Activated CD4-positive, alpha-beta T cell treated with anti-CD3 and anti-CD28 coated beads, Interleukin-2, amount 50 U/mL, for 4 hours (primary cell): ENCODE measurements around the gene PLEKHB1.

Experiments used
- DNase-seq, 2 experiments: peaks; one replicate each; pipeline ENCODE4 v3.0.0-alpha.2; 2020

Gene PLEKHB1, protein sequence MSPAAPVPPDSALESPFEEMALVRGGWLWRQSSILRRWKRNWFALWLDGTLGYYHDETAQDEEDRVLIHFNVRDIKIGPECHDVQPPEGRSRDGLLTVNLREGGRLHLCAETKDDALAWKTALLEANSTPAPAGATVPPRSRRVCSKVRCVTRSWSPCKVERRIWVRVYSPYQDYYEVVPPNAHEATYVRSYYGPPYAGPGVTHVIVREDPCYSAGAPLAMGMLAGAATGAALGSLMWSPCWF

DNA sequence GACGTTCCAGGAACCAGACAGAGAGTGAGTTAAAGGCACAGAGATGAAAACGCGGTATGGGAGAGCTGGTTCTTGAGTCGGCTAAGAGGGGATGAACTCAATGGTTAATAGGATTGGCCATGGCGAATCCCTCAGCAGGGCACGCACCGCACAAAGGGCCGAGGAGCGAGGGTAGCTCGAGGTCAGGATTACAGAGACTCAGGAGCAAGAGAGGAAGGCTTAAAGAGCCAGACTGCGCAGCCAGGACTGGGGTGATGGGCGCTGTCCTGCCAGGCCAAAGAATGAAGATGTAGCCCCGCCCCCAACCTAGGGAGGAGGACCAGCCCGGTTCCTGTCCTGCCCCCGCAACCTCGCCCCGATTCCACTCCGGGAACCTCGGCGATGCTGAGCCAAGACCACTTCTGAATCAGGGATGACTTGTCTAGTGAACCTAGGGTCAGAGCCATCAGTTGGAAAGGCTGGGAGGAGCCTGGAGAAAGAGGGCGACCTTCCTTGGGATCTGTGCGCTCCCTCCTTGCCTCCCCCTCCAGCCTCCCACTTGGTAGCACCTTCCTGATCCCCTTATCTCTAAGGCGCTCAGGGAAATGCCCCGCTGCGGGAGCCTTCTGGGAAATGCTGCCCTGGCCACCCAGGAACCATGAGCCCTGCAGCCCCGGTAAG lies at the start of gene PLEKHB1:
Gene PLEKHB1, plus strand, starts transcription at position 610 of the 660 bp plus-strand sequence. Its CDS starts 28 bp downstream, at position 638.
- no peak for DNase-seq

DNA sequence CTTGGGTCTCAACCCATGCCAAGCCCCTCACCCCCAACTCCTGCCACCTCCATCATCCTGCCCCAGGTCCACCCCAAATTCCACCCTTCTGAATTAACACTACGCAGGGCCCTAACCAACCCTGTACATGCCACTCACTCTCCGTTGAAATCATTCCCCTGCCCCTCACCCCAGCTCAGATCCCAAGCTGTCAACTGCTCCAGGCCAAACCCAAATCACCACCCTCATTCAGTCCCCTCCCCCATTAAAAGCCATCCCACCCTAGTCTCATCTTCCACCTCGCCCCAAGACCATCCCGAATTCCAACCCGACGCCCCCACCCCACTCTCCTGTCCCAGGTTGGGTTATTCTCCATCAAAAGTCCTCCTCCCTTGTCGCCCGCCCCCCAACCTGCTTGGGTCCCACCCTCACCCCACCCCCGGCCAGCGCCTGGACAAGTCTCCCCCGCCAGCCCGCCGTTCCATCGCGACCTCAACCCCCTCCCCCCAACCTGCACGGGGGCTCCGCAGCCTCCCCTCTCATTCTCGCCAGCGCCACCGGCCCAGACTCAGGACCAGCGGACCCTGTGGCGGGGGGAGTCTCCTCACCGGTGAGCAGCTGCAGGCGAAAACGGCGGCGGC lies 48.9 kb upstream of the PLEKHB1 start:
- DNase-seq, result no peak

DNA sequence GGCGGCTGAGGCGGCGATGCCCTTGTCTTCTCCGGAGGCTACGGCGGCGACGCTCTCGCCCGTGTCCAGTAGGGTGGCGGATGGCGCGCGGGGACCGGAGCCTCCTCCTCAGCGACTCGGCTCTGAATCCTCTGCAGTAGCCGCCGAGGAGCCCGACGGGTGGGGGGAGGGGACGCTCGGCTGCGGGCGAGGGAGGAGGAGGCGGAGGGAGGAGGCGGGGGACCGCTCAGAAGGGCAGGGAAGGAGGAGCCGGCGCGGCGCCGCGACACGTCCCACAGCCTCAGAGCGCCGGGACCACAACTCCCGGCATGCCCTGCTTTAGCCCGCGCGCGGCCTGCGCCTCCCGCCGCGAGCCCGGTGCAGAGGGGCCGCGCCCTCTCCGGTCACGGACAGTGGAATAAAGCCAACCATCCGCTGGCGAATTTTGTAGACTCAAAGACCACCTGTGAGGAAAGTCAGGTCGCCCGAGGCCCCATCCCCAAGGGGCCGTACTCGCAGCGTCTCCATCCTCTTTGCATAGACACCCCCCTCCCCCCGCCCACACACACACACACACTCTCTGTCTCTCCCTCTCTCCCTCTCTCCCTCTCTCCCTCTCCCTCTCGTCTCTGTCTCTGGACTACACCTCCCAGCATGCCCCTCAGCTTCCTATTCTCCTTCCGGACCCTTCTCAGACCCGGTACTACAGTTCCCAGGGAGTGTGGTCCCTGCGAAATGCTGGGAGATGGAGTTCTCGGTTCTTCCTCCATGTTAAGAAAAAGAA lies 48.2 kb upstream of the PLEKHB1 start, which contains the start of gene FAM168A:
Gene FAM168A, minus strand, starts transcription at position 157 of the 763 bp plus-strand sequence. CDS start 129,638 bp downstream, outside the sequence.
- peak; percentile 91 for DNase-seq

DNA sequence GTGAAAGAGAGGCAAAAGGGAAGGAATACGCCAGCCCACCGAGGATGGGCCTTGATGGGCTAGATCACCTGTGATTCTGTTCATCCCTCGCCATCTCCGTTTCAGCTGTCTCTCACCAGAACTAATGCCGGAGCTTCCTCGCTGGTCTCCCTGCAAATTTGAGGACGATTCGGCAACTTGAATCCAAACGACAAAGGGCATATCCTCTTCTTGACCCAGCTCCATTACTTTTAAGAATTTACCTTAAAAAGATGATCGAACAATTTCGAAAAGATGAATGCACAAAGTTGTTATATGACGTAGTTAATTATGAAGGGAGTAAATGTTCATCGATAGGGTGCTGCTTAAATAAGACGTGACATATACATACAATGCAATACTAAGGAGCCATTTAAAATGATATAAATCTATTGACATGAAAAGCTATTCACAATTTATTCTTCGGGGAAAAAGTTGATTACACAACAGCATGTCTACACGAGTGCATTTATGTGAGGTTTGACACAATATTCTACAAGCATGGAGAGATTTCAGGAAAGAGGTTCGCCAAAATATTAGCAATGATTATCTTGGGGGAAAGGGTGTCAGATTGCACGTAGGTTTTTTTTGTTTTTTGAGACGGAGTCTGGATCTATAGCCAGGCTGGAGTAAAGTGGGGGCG lies 47.5 kb upstream of the PLEKHB1 start:
- no peak for DNase-seq

DNA sequence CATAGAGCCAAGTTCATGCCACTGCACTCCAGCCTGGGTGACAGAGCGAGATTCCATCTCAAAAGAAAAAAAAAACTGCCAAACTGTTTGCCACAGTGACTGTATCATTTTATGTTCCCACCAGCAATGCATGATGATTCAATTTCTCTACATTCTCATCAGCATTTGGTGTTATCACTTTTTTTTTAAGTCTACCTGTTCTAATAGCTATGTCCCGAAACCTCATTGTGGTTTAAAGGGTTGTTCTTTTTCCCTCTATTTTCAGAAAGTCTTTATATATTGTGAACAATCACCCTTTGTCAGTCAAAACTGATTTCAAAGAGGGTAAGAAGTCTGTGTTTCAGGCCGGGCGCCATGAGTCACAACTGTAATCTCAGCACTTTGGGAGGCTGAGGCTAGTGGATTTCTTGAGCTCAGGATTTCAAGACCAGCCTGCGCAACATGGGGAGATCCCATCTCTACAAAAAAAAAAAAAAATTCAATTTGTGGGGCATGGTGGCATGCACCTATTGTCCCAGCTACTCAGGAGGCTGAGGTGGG lies 33.7 kb upstream of the PLEKHB1 start:
- DNase-seq, result no peak

DNA sequence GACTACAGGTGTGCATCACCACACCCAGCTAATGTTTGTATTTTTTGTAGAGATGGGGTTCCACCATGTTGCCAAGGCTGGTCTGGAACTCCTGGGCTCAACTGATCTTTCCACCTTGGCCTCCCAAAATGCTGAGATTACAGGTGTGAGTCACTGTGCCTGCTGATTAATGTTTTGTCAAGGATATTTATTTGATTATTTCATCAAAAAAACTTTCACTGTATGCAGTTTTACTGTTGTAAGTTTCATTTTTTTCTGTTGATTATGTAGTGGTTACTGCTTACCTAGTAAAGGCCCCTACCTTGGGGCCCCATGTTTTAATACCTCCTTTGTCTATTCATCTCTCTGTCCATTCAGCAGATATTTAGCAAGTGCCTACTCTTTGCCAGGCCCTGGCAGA lies 31.8 kb upstream of the PLEKHB1 start:
- DNase-seq, result no peak

DNA sequence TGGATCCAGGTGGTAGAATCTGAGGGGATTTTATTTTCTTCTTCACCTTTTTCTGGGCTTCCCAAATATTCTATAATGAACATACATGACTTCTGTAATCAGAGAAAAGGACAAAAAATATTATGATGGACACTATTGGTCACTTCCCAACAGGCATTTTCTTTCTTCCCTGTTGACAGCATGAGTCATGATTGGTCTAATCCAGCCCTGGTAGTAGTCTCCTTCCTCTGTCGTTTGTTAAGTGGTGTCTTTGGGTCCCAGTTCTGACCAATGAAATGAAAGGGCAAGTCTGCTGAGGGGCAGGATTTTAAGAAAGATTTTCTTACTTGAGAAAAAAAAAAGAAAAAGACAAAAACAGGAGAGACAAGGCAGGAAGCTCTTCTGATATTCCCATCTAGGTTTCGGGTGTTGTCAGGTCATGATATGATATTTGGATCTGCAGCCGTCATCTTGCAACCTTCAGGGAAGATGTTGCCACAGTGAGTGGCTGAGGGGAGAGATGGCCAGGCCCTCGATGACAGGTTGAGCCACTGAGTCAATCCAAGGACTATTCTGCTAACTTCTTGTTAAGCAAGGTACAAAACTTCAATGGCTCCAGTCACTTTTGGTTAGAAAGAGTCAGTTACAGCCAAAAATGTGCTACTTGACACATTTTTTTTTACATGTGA lies 23.3 kb upstream of the PLEKHB1 start:
- no peak for DNase-seq

DNA sequence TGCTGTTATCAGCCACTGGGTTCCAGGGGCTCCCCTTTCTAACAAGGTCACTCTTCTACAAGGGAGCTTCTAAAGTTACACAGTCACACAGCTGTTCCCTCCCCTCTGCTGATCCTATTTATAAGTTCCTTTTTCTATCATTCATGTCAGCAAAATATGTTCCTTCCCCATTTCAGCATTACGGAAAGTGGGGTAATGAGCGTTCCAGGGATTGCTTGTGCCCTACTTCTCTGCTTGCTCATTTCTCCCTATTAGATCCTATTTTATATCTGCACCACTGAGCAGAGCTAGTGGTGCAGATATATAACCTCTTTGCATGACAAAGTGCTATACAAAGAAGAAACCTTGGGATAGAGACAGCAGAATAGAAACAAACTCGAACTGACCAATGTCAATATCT lies 22.7 kb upstream of the PLEKHB1 start:
- no peak for DNase-seq

DNA sequence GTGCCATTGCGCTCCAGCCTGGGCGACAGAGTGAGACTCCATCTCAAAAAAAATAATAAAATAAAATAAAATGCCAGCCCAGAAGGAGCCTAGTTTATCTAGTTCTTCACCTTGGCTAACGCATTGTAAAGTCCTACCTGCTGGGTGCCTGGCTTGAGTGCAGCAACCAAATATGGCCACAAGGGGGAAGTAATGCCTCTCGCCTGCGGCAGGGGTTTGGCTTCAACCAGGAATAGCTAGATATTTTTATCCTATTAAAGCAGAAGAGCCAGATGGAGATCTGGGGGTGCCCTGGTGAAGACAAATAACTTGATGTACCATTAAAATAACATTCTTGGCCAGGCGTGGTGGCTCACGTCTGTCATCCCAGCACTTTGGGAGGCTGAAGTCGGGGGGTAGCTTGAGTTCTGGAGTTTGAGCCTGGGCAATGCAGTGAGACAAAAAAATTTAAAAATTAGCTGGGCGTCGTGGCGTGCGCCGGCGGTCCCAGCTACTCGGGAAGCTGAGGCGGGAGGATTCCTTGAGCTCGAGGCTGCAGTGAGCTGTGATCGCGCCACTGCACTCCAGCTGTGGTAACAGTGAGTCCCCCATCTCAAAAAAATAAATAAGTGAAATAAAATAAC lies 20.6 kb upstream of the PLEKHB1 start:
- peak; percentile 63 to 65 for DNase-seq

DNA sequence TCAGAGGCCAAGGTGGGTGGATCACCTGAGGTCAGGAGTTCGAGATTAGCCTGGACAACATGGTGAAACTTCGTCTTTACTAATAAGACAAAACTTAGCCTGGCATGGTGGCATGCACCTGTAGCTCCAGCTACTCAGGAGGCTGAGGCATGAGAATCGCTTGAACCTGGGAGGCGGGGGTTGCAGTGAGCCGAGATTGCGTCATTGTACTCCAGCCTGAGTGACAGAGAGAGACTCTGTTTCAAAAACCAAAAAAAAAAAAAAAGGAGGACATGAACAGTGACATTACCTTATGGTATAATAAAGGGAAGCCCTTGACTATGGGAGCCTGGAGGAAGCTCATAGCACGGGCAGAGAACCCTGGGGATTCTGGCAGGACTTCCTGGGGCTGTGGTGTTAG lies 16.5 kb upstream of the PLEKHB1 start:
- DNase-seq, result no peak

DNA sequence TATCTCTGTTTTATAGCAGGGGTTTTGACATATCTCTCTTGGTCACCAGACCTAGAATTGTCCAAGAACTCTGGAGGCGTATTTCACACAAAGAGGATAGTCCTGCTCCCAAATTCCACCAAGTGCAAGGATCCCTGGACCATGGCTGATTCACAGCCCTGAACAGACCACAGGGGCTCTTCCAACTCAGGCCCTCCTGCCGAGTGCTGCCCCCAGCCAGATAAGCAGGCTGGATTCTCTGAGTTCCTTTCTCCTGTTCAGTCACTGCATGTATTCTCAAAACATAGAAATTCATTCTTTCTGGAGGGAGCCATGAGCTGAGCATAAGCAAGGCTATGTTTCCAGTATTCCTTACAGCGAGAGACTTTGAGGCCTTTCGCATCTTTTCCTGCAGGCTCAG lies 13.4 kb upstream of the PLEKHB1 start:
- DNase-seq, result no peak

DNA sequence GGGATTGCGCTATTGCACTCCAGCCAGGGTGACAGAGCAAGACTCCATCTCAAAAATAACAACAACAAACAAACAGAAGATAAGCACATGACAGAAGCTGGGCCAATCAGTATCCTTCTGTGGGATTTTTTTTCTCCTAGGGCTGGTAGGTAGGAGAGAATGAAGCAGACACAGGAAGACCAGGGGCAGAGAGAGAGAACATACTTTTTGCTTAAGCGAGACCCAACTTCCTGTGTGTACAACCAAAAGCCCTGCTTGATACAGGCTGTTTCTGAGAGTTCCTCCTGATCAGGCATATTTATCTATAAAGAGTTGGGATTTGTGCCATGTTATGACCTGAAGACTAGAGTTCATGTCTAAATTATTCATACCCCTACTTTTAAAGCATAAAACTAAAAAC lies 12.4 kb upstream of the PLEKHB1 start:
- DNase-seq, result no peak

DNA sequence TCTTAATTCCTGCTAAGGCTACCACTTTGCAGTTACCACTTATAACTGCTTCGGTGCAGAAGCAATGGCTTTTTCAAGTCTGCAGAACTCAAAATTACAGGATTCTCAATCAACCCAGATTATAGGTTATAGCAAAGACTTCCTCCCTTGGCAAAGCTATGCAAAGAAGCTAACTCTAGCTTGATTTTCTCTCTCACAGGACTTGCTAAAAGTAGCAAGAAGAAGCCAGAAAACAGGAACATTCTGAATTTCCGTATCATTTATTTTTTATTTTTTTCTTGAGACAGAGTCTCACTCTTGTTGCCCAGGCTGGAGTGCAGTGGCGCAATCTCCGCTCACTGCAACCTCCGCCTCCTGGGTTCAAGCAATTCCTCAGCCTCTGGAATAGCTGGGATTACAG lies 10.7 kb upstream of the PLEKHB1 start:
- no peak for DNase-seq

DNA sequence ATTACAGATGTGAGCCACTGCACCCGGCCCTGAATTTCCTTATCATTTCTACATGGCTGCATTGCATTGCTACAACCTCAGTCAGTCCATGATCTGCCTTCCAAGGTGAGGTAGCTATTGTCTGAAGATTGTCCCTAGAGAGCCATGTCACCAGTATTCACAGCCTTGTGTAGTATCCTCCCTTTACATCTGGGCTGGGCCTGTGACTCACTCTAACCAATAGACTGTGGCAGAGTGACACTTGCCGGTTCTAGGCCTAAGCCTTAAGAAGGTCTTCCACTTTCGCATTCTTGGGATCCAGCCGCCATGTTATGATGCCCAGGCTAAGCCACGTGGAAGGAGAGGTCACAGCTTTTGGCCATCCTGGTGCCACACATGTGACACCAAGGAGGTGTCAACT lies 10.1 kb upstream of the PLEKHB1 start:
- no peak for DNase-seq

DNA sequence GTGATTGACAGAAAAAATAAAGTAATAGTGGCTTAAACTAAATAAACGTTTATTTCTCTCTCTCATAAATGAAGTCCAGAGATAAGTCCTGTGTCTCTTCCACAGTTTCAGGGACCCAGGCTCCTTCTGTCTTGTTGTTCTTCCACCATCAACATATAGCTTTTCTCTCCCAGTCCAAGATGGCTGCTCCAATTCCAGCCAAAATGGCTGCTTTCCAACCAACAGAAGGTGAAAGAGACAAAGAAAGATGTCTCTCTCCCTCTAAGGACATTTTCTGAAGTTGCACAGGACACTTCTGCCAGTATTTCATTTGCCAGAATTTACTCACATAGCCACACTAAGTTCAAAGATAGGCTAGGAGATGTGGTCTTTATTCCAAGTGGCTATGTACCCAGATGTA lies 9.4 kb upstream of the PLEKHB1 start:
- no peak for DNase-seq

DNA sequence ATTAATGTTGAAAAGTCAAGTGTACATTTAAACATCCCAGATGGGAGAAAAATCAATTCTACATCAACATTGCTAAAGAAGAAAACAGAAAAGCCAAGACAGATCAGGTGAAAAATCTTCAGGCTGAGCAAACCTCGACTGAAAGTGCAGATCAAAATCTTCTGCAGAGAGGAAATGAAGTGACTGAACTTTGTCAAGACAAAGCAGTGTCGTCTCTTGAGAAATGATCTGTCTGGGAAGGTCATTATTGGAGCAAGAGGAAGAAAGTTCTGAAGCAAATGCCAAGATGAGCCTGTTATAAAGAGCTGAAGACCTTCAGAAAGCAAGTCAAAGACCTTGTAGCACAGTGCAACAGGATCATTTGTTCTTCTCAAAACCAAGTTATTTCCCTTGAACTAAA lies 5.8 kb upstream of the PLEKHB1 start:
- DNase-seq, result no peak

DNA sequence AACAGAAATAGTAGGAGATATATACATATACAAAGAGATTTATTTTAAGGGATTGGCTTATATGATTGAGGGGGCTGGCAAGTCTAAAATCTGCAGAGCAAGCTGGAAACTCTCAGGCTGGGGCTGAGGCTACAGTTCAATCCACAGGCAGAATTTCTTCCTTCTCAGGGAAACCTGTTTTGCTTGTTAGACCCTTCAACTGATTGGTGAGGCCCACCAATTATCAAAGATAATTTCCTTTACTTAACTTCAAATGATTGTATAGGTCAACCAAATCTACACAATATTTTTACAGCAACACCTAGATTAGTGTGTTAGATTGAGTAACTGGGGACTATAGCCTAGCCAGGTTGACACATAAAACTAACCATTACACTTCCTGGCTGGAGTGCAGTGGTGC lies 4.7 kb upstream of the PLEKHB1 start:
- no peak for DNase-seq

DNA sequence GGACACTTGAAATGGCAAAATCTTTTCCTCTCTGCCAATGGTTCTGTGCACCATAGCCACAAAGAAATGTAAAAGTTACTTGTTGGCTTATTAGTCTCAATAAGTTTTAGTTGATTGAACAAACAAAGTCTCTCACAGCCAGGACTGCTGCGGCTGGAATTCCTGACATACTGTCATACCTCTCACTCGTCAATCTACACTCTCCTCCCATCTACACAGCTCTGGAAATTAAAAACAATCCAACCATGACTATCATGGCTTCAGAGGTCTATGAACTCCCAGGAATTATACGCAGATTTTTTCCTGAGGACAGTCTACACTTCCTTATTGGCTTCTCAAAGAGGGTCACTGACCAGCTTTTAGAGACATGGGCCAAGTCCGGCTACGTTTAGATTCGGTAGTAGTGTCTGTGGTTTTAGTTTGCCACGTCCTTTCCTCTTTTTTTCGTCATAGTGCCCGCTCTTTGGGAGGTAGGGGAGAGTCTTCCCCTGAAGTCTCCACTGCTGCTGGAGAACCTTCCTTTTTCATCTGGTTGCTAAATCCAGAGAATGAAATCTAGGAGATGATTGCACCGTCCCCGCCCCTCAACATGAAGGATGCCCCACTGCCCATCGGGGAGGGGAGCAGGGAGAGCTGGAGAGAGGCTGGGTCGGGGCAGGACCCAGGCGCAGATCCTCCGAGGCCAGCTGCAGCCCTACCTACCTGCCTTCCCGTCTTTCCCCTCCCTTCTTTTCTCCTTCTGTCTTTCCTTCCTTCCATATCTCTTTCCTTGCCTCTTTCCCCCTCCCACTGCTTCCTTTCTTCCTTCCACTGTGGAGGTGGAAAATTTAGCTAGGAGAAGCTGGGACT lies 1.0 kb upstream of the PLEKHB1 start:
- no peak for DNase-seq

DNA sequence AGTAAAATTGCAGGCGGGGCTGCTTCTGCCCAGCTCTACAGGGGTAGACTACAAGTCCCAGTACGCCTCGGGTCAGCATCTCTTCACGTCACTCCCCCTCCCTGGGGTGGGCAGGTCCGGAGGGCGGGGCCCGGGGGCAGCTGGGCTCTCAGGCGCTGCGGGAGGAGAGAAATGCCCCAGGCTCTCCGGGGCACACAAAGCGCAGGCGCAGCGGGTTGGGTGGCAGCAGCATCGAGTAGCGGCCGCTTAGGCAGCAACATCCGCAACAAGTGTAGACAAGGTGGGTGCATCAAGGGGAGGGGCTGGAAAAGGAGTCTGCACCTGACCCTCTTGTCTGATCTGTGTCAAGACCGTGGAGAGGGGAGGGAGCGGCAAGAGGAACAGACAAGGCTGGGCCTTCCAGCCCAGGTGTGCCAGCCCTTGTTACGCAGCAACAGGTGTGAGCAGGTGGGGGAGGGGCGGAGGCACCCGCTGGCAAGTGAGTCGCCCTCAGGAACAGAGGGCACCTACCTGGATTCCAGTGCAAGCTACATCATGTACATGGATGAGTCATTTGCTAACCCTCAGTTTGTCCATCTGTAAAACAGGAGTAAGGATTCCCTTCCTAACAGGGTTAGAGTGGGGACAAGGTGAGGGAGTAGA lies 1.2 kb downstream of the PLEKHB1 start:
- DNase-seq, result peak; percentile 91 to 92

DNA sequence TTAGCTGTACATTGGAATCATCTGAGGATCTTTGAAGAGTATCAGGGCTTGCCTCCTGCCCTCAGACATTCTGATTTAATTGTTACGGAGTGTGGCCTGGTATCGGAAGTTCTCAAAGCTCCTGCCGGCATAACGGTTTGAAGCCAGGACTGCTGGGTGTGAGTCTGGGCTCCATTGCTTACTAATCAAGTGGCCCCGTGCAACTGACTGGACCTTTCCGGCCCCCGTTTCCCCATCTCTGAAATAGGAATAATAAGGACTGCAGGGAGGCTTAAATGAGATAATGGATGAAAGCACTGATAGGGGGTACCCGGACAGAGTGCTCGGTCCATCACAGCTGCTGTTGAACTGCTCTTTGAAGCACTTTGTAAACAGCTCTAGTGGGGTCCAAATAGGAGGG lies 1.7 kb downstream of the PLEKHB1 start:
- no peak for DNase-seq
